ENCODE results near the gene GUCD1.
A peak's percentile ranks its signal among the peaks of the same experiment; 100 is the strongest.
"Not testable (repeated sequence)": the region's sequence is repeated elsewhere in the genome, so short reads cannot be mapped to it uniquely, and the experiment has no call there.

The GUCD1 gene

GRCh38 chr22:24563246-24563645 lies 8.3 kb upstream of the GUCD1 start:
- DNase-seq: no peak

- no peak for DNase-seq
These were observed 4.5 kb upstream of the GUCD1 start for GRCh38 chr22:24559471-24559870.

GRCh38 chr22:24555165-24556039 lies 464 bp upstream of the GUCD1 start, which contains the start of gene SNRPD3:
SNRPD3 (plus strand) TSS chr22:24555999; CDS start chr22:24557675, 1,676 bp downstream.
- DNase-seq: peak; percentile 98

GRCh38 chr22:24553597-24554312 lies 1.2 kb downstream of the GUCD1 start:
- no peak for DNase-seq

GRCh38 chr22:24552503-24553286 lies 2.2 kb downstream of the GUCD1 start:
- not testable (repeated sequence) for DNase-seq

GRCh38 chr22:24550902-24551435 lies 4.0 kb downstream of the GUCD1 start:
- DNase-seq: no peak

GRCh38 chr22:24550028-24550901 lies 4.7 kb downstream of the GUCD1 start:
- DNase-seq: no peak

GRCh38 chr22:24548812-24549211 lies 6.1 kb downstream of the GUCD1 start:
- DNase-seq: no peak

- DNase-seq: no peak
These were observed 11.2 kb downstream of the GUCD1 start for GRCh38 chr22:24543679-24544243.

GRCh38 chr22:24543185-24543601 lies 11.7 kb downstream of the GUCD1 start:
- no peak for DNase-seq

GRCh38 chr22:24542641-24543040 lies 12.3 kb downstream of the GUCD1 start:
- no peak for DNase-seq

- no peak for DNase-seq
These were observed 13.0 kb downstream of the GUCD1 start for GRCh38 chr22:24541681-24542515.

GRCh38 chr22:24540470-24540869 lies 14.5 kb downstream of the GUCD1 start:
- no peak for DNase-seq

- DNase-seq: no peak
These were observed 18.8 kb downstream of the GUCD1 start for GRCh38 chr22:24536089-24536488.

- no peak for DNase-seq
These were observed 19.6 kb downstream of the GUCD1 start for GRCh38 chr22:24535348-24535747.

- DNase-seq: no peak
These were observed 22.9 kb downstream of the GUCD1 start for GRCh38 chr22:24532075-24532474.

GRCh38 chr22:24530968-24531367 lies 24.0 kb downstream of the GUCD1 start:
- not testable (repeated sequence) for DNase-seq

- no peak for DNase-seq
These were observed 25.0 kb downstream of the GUCD1 start for GRCh38 chr22:24529898-24530297.

- DNase-seq: no peak
These were observed 28.7 kb downstream of the GUCD1 start for GRCh38 chr22:24526191-24526590.

GRCh38 chr22:24525416-24526037 lies 29.4 kb downstream of the GUCD1 start:
- peak; percentile 74 for DNase-seq

All from NCI-H2171 treated with DMSO at 0.1 percent for 48 hours (cell line).